Right lobe of liver (tissue), 6 donors: ENCODE measurements around the gene WDPCP. TPM values are rescaled to one million over a fixed set of nuclear protein-coding genes. Genes with fewer than 3 reads are reported as not detected.
"Not testable (repeated sequence)": the region's sequence is repeated elsewhere in the genome, so short reads cannot be mapped to it uniquely, and the experiment has no call there.

Source experiments
- ATAC-seq, 4 donors: fragments of 200-7000 bp; cut with Tn5 transposase; one replicate each; pipeline ENCODE4 v1.9.1; 2020; ENCODE audit warnings: mild to moderate bottlenecking in 4 of 4, moderate library complexity in 4 of 4
- DNase-seq, 3 donors: peaks; one replicate each; pipeline ENCODE4 v3.0.0-alpha.2; 2020
- H3K27ac ChIP-seq, 3 donors: fragments of 200-600 bp; one replicate each; pipeline ENCODE4 v1.8.0; 2022
- H3K27me3 ChIP-seq, 2 donors: fragments of 200-600 bp; one replicate each; pipeline ENCODE4 v1.8.0; 2022
- H3K36me3 ChIP-seq, 4 donors: fragments of 200-600 bp; sonication (generic) in 1 of 4; one replicate each; pipeline versions ENCODE4 v1.5.1 to v1.8.0; 2017 to 2022; ENCODE audit warnings: control low read depth in 1 of 4
- H3K4me1 ChIP-seq, 4 donors: fragments of 200-600 bp; sonication (generic) in 1 of 4; one replicate each; pipeline versions ENCODE4 v1.5.1 to v1.8.0; 2017 to 2022; ENCODE audit warnings: control low read depth in 1 of 4
- H3K4me3 ChIP-seq, 3 donors: fragments of 200-600 bp; one replicate each; pipeline ENCODE4 v1.8.0; 2022
- H3K9me3 ChIP-seq, 4 donors: fragments of 200-600 bp; sonication (generic) in 1 of 4; one replicate each; pipeline versions ENCODE4 v1.5.1 to v1.8.0; 2017 to 2022; ENCODE audit warnings: control low read depth in 1 of 4
- POLR2A ChIP-seq: fragments of 450-650 bp; IDR thresholded peaks from one replicate; pipeline ENCODE4 v1.6.1; 2017; ENCODE audit warnings: antibody characterized with exemption, mild to moderate bottlenecking
- WGBS: methylation state at CpG from one replicate; pipeline ENCODE4 v1.1.6; 2018; ENCODE audit warnings: low coverage, low lambda C conversion rate; ENCODE audit not compliant: insufficient coverage; ENCODE audit errors: missing lambda C conversion rate; 5-methylcytosine and 5-hydroxymethylcytosine counted together
- intact Hi-C, 2 donors: fragments of 100-400 bp; cut with DNase I; formaldehyde crosslinking; loops; one replicate each; pipeline versions ENCODE4 v1.11.2 to v1.14.1; 2022
- total RNA-seq, 6 experiments: library from RNA; depleted of rRNA in 2 of 6; stranded (reverse); fragments of >200 nt in 2 of 6; fragmentation: NEBNext Ultra II Directional in 3 of 6; extraction: Animal tissue kit (Norgen Biotek cat#: 25700) in 3 of 6; gene quantifications; one replicate each; pipeline versions ENCODE4 v1.1.0 to v1.2.4, GENCODE V29; 2016 to 2023
- TF ChIP-seq, protein P1 (sequence below), 4 donors: fragments of 200-600 bp in 3 of 4; fragments of 450-650 bp in 1 of 4; IDR thresholded peaks; one replicate each; pipeline versions ENCODE4 v1.5.1 to v1.8.0; 2016 to 2022; ENCODE audit warnings: antibody characterized with exemption in 4 of 4, mild to moderate bottlenecking in 2 of 4
- donor health status: DM: no; HTN: yes; CAD: no.
- donor health status: DM: no; HTN: no; CAD: no.
- donor health status: DM: no; HTN: no; CAD: no.
- donor health status: DM: no; HTN: yes; CAD: no.
- donor health status: DM: no; HTN: yes; CAD: no.

WDPCP gene
- total RNA-seq, 6 experiments from 2014 or later: 2.7 to 4.4 (median 3.0) TPM

DNA sequence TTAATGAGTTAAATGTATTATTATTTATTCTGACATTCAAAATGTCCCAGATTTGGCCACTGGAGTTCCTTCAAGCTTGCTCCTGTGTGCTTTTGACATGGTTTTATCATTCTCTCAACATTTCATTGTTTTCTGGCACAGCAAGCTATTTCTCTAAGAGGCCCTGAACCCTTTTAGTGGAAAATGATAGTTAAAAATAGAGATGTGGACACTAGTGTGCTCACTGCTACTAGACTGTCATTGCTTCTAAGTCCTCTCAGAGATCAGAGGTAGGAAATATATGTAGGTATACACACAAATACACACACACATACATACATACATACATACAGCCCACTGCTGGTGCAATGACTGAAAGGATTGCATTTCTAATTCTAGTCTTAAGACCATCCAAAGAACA lies 25.5 kb downstream of the WDPCP start:
- intact Hi-C loops: no loop called here
- DNase-seq (no peak), ATAC-seq (no peak)
- H3K27me3 ChIP-seq: no peaks in the 10 kb centered on the region
- H3K27ac ChIP-seq: no peak overlapping the region
- no peak overlapping the region for H3K4me3 ChIP-seq
- no peaks in the 10 kb centered on the region for H3K36me3 ChIP-seq
- no peak for TF ChIP-seq POLR2A
- TF ChIP-seq, protein P1, sequence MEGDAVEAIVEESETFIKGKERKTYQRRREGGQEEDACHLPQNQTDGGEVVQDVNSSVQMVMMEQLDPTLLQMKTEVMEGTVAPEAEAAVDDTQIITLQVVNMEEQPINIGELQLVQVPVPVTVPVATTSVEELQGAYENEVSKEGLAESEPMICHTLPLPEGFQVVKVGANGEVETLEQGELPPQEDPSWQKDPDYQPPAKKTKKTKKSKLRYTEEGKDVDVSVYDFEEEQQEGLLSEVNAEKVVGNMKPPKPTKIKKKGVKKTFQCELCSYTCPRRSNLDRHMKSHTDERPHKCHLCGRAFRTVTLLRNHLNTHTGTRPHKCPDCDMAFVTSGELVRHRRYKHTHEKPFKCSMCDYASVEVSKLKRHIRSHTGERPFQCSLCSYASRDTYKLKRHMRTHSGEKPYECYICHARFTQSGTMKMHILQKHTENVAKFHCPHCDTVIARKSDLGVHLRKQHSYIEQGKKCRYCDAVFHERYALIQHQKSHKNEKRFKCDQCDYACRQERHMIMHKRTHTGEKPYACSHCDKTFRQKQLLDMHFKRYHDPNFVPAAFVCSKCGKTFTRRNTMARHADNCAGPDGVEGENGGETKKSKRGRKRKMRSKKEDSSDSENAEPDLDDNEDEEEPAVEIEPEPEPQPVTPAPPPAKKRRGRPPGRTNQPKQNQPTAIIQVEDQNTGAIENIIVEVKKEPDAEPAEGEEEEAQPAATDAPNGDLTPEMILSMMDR (IDR thresholded peaks at IDR 0.05): no peak
- H3K4me1 ChIP-seq: no peaks in the 10 kb centered on the region
- H3K9me3 ChIP-seq: no peaks in the 10 kb centered on the region

- intact Hi-C loops, H3K27me3 ChIP-seq, H3K27ac ChIP-seq, DNase-seq, ATAC-seq, H3K9me3 ChIP-seq, H3K4me3 ChIP-seq, H3K36me3 ChIP-seq, H3K4me1 ChIP-seq: not testable (repeated sequence)
- WGBS: 56% methylated on average over 3 of the region's 3 CpGs
Observed at GRCh38 chr2:63558922-63559321, 29.4 kb downstream of the WDPCP start.

DNA sequence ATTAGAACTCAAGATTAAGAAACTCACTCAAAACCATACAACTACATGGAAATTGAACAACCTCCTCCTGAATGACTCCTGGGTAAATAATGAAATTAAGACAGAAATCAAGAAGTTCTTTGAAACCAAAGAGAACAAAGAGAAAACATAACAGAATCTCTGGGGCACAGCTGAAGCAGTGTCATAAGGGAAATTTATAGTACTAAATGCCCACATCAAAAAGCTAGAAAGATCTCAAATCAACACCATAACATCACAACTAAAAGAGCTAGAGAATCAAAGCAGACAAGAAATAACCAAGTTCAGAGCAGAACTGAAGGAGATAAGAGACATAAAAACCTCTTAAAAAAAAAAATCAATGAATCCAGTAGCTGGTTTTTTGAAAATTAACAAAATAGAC lies 30.5 kb downstream of the WDPCP start:
- H3K36me3 ChIP-seq, intact Hi-C loops, H3K27ac ChIP-seq: not testable (repeated sequence)

GRCh38 chr2:63555931-63556330 lies 32.3 kb downstream of the WDPCP start:
- Histone ChIP-seq H3K36me3 (no peaks in the 10 kb centered on the region), H3K27me3 (no peaks in the 10 kb centered on the region), H3K4me3 (no peak overlapping the region), H3K9me3 (no peaks in the 10 kb centered on the region), H3K4me1 (no peaks in the 10 kb centered on the region), H3K27ac (no peak overlapping the region)
- 92% methylated on average over 3 of the region's 3 CpGs for WGBS
- intact Hi-C loops: no loop called here
- TF ChIP-seq POLR2A: no peak
- TF ChIP-seq, protein P1 (IDR thresholded peaks at IDR 0.05): no peak
- no peak for ATAC-seq
- no peak for DNase-seq

More for the DNA sequence above, 30.5 kb downstream of the WDPCP start:
- H3K4me1 ChIP-seq, H3K27me3 ChIP-seq, H3K4me3 ChIP-seq, H3K9me3 ChIP-seq, ATAC-seq, DNase-seq: not testable (repeated sequence)

DNA sequence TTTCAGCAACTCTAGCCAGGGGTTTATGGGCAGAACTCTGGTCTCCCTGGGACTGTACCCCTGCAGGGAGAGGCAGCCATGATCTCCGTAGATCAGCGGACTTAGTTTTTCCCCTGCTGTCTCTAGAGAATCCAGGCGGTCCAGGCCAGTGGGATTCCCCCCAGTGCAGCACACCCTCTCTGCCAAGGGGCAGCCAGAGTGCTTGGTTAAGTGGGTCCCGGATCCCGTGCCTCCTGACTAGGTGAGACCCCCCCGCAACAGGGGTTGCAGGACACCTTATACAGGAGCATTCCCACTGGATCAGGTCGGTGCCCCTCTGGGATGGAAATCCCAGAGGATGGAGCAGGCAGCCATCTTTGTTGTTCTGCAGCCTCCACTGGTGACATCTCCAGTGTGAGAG lies 33.0 kb downstream of the WDPCP start:
- Histone ChIP-seq H3K27me3 (no peaks in the 10 kb centered on the region), H3K9me3 (no peaks in the 10 kb centered on the region), H3K4me1 (no peaks in the 10 kb centered on the region), H3K36me3 (no peaks in the 10 kb centered on the region), H3K27ac (no peak overlapping the region), H3K4me3 (no peak overlapping the region)
- WGBS: no CpG with 5 or more reads among the region's 7 CpGs
- intact Hi-C loops: no loop called here
- ATAC-seq (no peak), DNase-seq (no peak)
- no peak for TF ChIP-seq POLR2A
- TF ChIP-seq, protein P1 (IDR thresholded peaks at IDR 0.05): no peak

DNA sequence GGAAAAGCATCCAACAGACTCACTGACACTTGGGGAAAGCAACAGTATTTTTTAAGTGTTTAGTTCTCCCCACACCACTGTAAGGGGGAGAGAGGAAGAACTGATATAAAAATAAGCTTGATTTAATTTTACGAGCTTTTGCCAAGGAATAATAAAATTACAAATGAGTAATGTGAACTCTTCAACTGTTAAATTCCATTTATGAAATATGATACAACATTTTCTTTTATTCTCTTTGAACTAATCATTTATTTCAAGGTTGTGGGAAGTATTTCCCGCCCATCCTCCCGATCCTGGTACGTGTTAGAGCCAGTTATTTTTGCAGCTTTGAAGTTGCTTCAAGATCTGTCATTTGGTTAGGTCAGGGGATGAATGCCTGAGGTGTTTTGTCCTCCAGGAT lies 35.2 kb downstream of the WDPCP start:
- Histone ChIP-seq H3K36me3 (no peaks in the 10 kb centered on the region), H3K4me1 (no peaks in the 10 kb centered on the region), H3K27me3 (no peaks in the 10 kb centered on the region), H3K4me3 (no peak overlapping the region), H3K27ac (no peak overlapping the region), H3K9me3 (no peaks in the 10 kb centered on the region)
- WGBS: 69% methylated on average over 4 of the region's 4 CpGs
- TF ChIP-seq POLR2A: no peak
- TF ChIP-seq, protein P1 (IDR thresholded peaks at IDR 0.05): no peak
- ATAC-seq: no peak
- intact Hi-C loops: no loop called here
- DNase-seq: no peak
